Activated naive CD8-positive, alpha-beta T cell treated with anti-CD3 and anti-CD28 coated beads, Interleukin-2, amount 50 U/mL, for 16 hours (primary cell): Measurements from ENCODE around the gene PLA1A.
"Not testable (repeated sequence)": the region's sequence is repeated elsewhere in the genome, so short reads cannot be mapped to it uniquely, and the experiment has no call there.

ENCODE experiments used
- DNase-seq: peaks from one replicate; pipeline ENCODE4 v3.0.0-alpha.2; 2020; ENCODE audit warnings: low read depth, low spot score

Gene PLA1A

DNA sequence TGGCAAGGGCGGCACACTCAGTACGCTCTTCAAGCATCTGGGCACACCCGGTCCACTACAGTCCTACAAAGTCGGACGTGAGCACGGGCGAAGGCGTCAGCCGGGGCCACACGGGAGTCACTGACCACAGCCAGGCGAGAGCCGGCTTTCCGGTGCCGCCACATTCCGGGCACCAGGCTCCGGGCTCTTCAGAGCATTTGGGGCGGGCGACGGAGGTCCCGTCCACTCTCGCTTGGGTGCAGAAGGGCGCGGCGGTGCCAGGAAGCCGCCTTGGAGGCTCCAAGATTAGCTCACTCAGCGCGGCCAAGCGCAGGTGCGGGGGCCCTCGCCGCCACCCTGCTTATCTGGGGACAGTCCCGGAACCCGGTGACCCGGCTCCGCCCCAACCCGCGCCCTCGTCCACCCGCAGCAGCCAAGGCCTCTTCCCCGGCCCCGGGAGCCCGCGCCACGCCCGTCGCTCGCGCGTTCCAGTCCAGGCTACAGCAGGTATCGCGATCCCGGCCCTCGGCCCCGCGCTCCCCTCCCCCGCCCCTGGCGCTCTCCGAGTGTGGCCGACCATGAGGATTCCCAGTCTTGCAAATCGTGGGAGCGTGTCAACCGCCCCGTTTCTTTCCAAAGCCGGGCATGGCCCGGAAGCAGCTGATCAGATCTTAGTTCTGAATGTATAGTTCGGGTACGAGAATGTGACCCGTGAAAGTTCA is 18.2 kb upstream of the PLA1A start, which contains the start of gene ADPRH:
Gene ADPRH, plus strand, starts transcription at position 127 of the 701 bp plus-strand sequence. CDS start 2,678 bp downstream, outside the sequence.
- peak; percentile 7 for DNase-seq

DNA sequence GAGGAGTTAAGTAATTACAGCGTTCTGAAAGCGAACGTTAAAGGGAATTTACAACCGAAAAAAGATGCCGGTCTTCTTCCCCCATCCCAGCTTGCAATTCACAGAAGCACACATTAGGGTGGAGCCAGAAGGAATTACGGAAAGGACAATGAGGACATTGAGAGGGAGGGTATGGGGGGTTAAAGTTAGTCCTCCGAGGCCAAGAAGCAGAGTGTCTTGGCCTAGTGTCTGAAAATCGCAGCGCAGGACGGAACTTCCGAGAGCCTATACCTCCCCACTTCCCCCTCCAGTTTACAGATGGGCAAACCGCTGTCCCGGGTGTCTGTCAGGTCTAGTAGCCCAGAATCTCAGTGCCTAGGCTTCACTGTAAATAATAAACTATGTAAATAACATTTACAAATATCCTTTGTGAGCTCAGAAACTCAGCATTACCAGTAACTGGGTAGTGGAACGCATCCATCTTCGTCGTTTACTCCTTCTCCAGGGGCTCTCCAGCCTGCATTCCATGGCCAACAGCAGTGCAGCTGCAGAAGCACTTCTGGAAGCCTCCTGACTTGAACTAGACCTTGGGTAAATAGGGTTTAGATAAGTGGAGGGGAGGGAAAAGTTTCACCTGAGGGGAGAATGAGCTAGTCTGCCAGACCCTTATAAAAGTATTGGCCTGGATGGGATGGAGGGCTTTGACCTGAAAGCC is 17.5 kb upstream of the PLA1A start:
- no peak for DNase-seq

DNA sequence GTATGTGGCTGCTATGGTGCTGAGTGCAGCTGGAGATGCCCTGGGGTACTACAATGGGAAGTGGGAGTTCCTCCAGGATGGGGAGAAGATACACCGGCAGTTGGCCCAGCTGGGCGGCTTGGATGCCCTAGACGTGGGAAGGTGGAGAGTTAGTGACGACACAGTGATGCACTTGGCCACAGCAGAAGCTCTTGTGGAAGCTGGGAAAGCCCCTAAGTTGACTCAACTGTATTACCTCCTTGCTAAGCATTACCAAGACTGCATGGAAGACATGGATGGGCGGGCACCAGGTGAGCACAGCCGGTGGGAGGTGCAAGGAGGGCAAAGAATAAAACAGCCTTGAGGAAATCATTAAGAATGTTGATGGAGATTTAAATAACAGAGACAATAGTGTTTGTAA is 15.5 kb upstream of the PLA1A start:
- DNase-seq: no peak

DNA sequence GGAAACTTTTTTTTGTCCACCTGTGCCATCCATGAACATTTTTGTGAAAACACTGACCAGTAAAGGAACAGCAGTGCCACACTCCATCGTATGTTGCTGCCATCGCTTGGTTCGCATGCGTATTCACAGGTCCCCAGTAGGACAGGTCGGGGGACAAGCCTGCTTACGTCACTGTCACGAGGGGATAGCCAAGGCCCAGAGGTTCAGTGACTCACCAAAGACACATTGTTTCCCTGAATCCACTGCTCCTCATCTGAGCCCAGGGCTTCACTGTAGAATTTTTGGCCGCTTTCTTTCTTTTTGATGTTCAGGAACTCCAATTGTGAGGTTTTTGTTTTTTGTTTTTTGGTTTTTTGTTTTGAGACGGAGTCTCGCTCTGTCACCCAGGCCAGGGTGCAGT is 12.5 kb upstream of the PLA1A start:
- no peak for DNase-seq

DNA sequence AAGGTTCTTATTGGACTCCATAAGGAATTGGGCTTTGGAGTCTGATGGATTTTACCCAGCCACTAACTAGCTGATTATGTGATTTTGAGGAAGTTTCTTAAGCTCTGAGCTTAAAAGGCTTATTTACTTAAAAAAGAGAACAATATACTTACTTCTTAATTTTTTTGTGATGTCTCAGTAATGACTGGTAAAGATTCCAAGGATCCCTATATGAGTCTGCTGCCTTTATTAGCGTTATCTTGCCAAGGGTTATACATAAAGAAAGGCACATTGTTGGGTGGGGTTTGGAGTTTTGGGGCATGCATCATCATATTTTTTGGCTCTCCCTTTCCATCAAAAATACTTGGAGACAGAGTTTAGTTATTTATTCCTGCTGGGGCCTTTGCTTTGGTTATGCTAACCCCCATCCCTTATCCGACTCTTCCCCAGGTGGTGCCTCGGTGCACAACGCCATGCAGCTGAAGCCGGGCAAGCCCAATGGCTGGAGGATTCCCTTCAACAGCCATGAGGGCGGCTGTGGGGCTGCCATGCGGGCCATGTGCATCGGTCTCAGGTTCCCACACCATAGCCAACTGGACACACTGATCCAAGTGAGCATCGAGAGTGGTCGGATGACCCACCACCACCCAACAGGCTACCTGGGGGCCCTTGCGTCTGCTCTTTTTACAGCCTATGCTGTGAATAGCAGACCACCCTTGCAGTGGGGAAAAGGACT is 11.7 kb upstream of the PLA1A start:
- no peak for DNase-seq

DNA sequence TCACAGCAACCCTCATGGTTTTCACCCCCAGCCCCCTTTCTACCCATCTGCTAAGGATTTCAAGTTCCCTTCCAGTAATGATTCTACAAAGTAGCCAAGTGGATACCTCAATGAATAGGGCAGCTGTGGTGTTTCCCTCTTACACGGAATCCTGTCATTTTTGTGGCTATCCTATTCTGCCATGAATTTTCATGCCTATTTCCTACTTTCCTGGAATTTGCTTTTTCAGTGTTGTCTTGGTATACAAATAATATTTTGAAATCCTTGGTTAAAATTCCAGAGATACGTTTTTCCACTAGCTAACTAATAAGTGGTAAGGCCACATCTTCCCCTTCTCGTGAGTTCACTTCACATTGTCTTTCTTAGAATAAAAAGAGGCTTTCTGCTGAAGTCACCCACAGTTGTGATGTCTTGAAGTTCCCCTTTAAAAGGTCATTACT is 10.9 kb upstream of the PLA1A start:
- DNase-seq: no peak

DNA sequence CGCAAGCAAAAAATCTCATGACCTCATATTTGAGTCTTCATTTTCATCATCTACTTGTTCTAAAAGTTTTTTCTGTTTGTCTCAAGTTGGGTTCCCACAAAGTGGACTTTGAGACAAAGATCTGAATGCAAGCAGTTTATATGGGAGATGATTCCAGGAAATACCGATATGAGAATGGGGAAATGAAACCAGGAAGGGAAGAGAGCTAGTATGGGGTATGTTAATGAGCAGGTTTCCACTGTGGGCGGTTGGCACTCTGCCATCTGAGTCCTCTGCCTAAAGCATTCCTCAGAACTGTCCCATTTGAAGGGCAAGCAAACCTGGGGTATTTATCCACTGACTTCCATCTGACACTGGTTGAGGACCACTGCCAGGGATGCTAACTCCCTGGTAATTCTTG is 9.6 kb upstream of the PLA1A start:
- DNase-seq: no peak

DNA sequence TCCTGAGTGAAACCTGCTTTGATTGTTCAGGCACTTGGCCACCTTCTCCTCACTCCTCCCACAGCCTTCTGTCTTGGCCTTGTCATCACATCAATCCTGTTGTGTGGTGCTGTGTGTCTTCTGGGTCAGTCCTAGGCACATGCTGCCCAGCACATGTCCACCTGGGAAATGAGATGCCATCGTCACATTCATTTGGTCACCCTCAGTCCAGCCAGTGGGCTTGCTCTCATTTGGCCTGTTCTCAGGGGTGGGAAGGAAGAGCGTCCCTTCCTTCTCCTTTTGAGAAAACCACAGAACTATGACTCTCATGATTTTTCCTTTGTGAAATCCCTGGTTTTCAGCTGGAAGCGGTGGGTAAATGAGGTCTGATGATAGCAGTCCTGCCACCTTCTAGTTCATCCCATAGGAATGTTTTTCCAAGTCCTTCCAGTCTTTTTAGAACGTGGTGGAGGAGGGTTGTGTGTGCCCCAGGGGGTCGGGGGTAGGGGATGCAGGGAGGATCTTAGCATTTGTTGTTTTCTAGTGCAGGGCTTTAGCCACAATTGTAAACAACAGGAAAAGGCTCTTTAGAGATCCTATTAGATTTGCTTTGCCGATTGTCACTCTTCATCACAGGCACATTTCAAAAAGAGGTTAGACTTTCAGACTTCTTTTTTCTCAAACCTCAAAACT is 8.4 kb upstream of the PLA1A start:
- DNase-seq: no peak

DNA sequence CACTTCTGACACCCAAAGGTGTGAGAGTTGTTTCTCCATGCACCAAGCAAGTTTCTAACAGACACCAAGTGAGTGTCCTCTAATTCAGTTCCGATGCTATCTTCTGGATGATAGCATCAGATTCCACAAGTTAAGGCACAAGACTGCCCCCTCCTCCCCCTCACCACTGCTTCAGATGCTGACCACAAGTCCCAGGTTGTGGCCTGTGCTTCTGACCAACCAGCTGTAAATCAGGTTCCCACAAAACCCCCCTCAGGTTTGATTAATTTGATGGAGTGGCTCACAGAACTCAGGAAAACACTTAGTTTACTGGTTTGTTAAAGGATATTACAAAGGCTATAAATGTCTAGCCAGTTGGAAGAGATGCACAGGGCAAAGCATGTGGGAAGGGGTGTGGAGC is 7.0 kb upstream of the PLA1A start:
- no peak for DNase-seq

DNA sequence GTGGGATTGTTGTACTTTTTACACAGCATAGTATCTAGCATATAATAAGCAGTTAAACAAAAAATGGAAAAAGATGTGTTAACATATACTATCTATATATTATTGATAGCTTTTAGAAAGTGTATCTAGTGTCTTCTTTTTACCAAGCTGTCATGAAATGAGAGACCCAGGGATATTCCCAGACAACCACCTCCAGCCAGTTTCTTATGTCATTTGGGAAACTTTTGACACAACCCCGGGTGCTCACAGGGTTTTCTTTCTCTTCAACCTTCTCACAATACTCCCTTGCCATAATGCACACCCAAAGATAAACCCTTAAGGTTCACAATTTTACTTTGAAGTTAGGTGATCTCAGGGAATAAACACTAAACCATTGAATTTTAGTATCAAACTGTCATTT is 4.8 kb upstream of the PLA1A start:
- no peak for DNase-seq

DNA sequence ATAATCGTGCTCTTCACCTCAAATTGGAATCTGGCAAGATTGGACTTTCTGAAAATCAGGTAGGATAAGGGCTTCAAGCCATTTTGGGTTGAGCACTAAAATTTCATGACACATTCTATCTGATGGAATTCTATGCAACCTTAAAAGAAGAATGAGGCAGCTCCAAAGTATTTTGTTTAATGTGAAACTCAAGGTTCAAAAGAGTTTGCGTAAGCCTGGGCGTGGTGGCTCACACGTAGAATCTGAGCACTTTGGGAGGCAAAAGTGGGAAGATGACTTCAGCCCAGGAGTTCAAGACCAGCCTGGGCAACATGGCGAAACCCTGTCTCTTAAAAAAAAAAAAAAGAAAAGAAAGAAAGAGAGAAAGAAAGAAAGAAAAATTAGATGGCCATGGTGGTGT is 3.6 kb upstream of the PLA1A start:
- DNase-seq: no peak

DNA sequence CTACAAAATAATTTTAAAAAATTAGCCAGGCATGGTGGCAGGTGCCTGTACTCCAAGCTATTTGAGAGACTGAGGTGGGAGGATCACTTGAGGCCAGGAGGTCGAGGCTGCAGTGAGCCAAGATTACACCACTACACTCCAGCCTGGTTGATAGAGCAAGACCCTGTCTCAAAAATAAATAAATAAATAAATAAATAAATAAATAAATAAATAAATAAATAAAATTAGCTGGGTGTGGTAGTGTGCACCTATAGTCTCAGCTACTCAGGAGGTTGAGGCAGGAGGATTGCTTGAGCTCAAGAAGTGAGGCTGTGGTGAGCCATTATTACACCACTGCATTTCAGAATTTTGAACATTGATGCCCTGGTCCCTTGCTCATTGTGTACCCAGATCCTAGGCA is 2.8 kb upstream of the PLA1A start:
- DNase-seq: not testable (repeated sequence)

DNA sequence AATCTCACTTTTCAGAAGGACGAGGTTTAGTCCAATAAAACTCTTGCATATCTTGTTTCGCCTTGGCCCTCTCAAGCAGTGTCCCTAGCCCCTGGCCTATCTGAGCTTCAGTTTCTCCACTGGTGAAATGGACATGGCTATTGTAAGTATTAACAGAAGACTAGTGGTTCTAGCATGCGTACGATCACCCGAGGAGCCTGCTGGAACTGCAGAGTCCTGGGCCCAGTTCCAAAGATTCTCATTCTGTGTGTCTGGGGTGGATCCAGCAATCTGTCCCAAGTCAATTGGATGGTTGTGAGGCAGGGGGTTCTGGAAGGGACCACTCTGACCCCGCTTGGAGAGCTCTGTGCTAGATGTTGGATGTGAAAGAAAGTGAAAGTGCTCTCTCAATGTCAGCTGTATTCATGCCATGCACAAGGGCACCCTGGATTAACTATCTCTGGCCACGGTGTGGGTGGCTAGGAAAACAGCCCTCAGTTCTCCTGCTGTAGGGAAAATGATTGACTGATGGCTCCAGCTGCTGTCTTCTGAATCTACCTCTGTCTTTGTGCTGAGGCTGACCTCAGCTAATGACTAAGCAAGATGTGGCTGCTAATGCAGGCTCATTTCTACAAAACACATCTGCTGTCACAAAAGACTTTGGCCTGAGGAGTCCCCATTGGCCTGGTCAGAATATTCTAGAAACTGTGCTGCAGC is 1.9 kb upstream of the PLA1A start:
- DNase-seq: no peak

DNA sequence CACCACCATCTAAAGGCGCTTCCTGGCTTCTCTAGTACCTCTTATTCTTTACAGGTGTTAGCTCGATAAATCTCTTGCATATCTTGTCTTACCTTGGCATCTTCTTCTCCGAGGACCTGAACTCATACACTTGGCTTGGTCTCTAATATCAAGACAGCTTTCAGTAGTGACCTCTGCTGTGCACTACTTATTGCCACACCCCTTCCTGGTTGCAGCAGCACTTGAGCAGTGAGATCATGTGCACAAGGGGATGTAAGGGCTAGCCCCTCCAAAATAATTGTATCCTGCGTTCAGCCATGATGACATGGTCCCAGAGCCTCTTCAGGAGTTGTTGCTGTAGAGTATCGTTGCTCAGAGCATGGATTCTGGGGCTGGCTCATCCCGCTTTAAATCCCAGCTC is 1.3 kb upstream of the PLA1A start:
- no peak for DNase-seq

DNA sequence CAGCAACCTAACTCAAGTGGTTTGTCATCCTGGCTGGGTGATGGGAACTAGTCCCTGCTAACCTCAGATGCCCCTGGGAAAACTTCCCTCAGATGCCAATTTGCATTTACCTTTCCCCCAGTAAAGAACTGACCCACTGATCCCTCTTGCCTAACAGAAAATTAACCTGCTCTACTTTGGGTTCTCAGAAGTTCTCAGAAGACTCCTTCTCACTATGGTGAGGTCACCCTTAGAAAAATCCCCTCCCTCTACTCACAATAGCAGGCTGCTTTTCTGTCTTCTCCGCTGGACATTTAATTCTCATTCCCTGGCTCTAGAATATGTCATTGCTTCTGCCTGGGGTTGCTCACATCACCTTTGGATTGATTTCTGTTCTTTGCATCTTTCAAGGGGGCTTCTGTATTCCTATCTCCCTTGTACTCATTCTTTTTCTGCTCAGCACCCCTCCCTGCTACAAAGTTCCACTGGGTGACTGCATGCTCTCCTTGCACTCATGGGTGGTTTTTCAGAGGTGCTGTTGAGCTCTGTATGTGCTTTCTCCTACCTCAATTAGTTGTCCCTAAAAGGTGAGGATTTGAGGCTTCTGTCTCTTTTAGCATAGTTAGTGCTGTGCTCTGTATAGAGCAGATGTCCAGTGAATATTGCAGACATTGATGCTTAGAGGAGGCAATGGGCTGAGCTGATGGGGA is 869 bp downstream of the PLA1A start:
- no peak for DNase-seq

DNA sequence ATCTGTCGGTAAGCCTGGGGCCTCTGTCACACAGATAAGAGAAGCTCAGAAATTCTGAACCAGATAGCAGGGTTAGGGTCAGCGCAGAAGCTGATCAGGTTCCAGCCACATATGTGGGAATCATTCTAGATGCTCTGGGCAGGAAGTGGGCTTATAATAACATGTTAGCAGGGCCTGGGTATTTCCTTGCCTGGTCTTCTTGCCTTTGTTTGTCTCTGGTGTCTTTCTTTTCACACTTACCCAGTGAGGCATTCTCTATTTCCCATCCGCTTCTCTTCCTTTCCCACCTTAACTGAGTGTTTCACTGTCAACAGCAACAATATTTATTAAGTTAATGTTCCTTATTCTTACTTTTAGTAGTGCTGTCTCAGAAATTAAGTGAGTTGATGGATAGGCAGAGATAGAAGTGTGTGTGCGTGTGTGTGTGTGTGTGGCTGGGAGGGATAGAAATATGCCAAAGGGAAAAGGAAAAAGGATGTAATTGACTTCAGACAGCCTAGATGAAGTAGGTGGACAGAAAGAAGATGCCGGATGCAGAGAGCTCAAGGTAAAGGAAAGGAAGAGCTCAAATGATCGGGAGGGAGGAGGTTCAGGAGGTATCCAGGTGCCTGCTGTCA is 2.0 kb downstream of the PLA1A start:
- no peak for DNase-seq

DNA sequence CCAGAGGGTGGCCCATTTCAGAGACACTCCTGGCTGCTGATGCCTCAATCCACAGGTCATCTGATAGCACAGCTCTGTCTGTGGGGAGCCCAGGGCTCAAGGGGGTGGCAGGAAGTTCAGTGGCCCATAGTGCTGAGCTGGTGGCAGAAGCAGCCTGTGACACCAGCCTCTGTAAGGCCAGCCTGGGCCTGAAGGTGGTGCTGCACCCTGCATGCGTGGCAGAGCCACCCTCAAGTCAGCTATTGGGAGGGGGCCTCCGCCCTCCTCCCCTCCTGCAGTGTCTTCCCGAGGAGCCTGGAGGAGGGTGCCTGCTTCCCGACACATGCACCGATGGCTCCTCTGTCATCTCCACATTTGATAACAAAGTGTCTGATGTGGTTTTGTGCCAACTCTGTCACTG is 3.0 kb downstream of the PLA1A start:
- no peak for DNase-seq

DNA sequence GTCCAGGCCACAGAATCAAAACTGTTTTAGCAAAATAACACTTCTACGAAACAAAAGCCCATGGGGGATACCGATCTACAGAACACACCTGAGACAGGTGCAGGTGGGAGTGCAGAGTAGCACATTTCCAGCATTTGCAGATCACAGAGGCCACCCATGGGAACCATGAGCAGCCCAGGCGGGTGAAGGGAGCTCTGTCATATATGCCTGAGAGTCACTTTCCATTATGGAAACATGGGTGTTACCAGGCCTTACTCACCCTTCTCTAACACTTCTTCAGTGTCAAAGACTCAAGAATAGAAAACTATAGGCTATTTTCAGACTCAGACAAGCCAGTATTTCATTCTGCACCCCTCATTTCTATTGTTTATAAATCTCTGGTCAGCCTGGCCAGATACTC is 3.5 kb downstream of the PLA1A start:
- DNase-seq: no peak

DNA sequence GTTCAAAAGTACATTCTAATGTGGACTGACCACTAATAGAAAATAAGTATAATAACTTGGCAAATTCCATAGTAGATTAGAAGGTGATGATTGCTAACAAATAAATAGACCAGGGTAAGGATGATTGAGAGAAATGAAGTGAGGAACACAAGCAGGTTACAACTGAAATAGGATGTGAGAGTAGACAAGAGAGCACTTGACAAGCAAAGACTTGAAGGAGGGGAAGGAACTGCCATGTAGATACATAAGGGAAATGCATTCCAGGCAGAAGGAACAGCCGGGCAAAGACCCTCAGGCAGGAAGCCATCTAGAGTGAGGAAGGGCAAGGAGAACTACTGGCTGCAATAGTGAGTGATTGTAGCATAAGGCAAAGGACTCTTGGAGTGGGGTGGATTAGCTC is 5.0 kb downstream of the PLA1A start:
- no peak for DNase-seq

DNA sequence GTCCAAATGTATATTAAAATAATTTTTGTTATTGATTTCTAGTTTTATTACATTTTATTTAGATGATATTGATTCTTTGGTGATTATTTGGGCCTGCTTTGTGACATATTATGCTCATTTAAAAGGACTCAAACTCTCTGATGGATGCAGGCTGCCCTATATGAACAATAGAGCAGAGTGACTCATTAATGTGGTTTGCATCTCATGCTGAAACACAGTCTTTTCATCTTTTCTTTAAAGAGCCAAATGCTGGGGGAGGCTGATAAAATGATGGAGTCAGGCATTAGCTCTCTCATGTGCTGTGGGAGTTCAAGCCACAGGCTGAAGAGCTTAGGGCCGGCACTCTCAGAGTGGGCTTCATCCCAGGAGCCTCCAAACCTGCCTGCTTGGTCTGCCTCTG is 7.2 kb downstream of the PLA1A start:
- DNase-seq: no peak
